ENCODE measurements around the gene METTL3. TPM values are rescaled to one million over a fixed set of nuclear protein-coding genes. Genes with fewer than 3 reads are reported as not detected.
A peak's percentile ranks its signal among the peaks of the same experiment; 100 is the strongest.
"Not testable (repeated sequence)": the region's sequence is repeated elsewhere in the genome, so short reads cannot be mapped to it uniquely, and the experiment has no call there.

Gene METTL3
- total RNA-seq: 100 to 1,000 TPM in 1 of 4 donors, 10 to 100 TPM in 3; 32.9 to 130 (median 44.3) TPM

DNA sequence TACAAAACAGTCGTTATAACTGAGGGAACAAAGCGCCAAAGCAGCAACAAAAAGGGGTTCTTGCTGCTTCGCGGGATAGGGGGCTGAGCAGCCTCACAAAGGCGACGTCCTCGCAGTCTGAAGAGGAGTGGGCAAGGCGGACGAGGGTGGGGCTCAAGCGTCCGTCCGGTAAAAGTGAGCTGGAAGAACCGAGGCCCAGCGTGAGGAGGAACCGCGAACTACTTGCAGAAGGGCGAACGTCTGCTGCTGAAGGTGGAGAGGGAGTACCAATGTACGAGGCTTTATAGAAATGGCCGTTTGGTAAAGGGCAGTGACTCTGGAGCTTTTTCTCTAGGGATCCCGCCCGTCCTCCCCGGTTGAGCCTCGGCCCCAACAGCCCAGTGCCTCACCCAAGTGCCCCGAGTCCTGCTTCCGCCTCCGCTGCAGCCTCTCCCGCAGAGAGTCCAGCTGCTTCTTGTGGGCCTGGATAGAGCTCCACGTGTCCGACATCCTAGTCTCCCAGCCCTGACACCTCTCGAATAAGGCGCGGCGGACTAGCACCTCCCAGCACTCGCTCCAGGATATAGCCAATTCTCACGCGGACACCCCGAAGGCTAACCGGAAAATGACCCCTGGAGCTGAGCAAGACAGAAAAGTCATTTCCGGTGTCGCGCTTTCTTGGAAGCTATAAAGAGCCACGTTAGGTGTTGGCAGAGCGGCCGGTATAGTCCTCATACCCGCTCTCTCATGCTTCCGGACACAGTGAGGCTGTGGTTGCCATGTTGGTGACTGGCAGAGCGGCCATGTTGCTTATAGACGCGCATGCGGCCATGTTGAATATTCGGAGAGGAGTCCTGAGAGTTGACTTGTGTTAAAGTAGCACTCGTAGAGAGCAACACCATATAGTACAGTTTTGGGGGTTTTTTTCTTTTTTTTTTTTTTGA, at the start of gene METTL3:
Gene METTL3, minus strand, starts transcription at position 606 of the 923 bp plus-strand sequence. Its CDS starts 117 bp downstream, at position 489.
- Histone ChIP-seq H3K4me3 (peak within 1 kb of the TSS; percentile 63 to 91 (median 85)), H3K27me3 (no peaks in the 10 kb centered on the region), H3K9me3 (no peaks in the 10 kb centered on the region), H3K36me3 (peaks cover 0 to 10% (median 0%) of the 10 kb centered on the region in 3 donors), H3K4me1 (peaks cover 0 to 14% (median 4%) of the 10 kb centered on the region in 4 donors), H3K27ac (peak within 1 kb of the TSS; percentile 79 to 87 (median 84))
- DNase-seq: peak; percentile 91 to 99 (median 93)
- TF ChIP-seq POLR2A (IDR thresholded peaks at IDR 0.05) (peak; percentile 14 to 51), CTCF (IDR thresholded peaks at IDR 0.05) (no peak)

GRCh38 chr14:21558703-21559170, 47.6 kb upstream of the METTL3 start:
- Histone ChIP-seq H3K27me3 (no peaks in the 10 kb centered on the region), H3K4me3 (no peak overlapping the region), H3K4me1 (peaks cover 0 to 3% (median 0%) of the 10 kb centered on the region in 4 donors), H3K36me3 (no peaks in the 10 kb centered on the region), H3K27ac (no peak overlapping the region), H3K9me3 (no peaks in the 10 kb centered on the region)
- DNase-seq: no peak
- TF ChIP-seq CTCF (IDR thresholded peaks at IDR 0.05) (no peak), POLR2A (IDR thresholded peaks at IDR 0.05) (no peak)

DNA sequence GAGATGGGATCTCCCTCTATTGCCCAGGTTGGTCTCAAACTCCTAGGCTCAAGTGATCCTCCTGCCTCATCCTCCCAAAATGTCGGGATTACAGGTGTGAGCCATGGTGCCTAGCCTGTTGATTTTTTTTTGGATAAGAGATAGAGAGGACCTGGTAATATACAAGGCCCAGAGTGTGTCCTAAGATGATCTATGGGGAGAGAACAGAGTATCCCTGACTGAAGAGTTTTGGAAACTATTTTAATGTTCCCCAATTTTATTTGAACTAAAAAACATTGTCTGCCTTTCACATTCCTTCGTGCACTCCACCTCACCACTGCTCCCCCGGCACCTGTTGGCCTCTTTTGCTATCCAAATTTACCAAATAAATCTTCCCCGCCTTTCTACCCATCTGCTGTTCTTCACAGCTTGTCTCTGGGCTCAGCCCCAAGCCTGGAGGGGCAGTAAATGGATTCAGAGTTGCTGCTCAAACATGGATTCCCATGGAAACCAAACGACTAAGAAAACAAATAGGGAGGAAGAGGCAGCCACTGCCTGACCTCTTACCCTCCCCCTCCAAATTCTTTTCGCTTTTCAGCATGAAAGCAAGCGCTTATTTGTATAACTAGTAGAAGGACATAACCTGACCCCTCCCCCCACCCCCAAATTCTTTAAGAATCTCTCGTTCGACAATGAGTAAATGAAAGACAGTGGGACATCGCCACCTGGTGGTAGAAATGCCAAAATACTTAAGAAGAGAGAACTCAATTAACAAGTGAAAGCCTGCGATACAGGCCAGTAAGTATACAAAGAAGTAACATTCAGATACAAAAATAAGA, 46.2 kb upstream of the METTL3 start:
- peak overlapping the region in 3 of 4 donors; percentile 22 to 34 (median 29) for H3K4me3 ChIP-seq
- H3K27ac ChIP-seq: peak overlapping the region in 2 of 4 donors; percentile 0 to 35
- TF ChIP-seq CTCF (IDR thresholded peaks at IDR 0.05) (peak; percentile 31 to 79 (median 72)), POLR2A (IDR thresholded peaks at IDR 0.05) (no peak)
- no peaks in the 10 kb centered on the region for H3K36me3 ChIP-seq
- no peaks in the 10 kb centered on the region for H3K9me3 ChIP-seq
- DNase-seq: peak in 2 of 3 donors; percentile 80 to 90
- peaks cover 0 to 3% (median 0%) of the 10 kb centered on the region in 4 donors for H3K4me1 ChIP-seq
- H3K27me3 ChIP-seq: no peaks in the 10 kb centered on the region

DNA sequence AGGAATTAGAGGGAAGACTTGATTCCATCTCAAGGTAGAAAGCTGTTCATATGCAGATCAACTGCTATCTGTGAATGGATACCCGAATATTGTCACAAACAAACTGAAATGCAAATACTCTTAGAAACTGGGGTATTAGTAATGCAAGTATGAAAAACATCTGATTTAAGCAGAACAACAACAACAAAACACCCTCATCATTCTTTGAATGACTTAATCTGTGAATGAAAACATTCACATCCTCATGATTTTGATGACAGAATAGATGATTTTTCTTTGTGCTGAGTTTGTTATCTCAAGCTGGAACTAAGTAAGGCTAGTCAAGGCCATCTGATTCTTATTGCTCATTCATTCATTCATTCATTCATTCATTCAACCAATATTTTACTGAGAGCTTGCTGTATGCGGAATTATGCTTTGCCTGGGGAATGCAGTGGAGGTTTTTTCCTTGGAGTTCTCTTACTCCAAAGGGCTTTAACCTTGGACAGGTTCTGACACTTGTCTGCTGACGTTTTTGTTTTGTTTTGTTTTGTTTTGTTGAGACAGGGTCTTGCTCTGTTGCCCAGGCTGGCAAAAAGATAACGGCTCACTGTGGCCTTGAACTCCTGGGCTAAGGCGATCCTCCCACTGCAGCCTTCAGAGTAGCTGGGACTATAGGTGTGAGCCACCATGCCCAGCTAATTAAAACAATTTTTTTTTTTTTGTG, 45.4 kb upstream of the METTL3 start:
- peak overlapping the region in 1 of 4 donors; percentile 35 for H3K27ac ChIP-seq
- no peaks in the 10 kb centered on the region for H3K9me3 ChIP-seq
- peaks cover 0 to 3% (median 0%) of the 10 kb centered on the region in 4 donors for H3K4me1 ChIP-seq
- no peaks in the 10 kb centered on the region for H3K27me3 ChIP-seq
- H3K4me3 ChIP-seq: no peak overlapping the region
- TF ChIP-seq POLR2A (IDR thresholded peaks at IDR 0.05) (no peak), CTCF (IDR thresholded peaks at IDR 0.05) (no peak)
- H3K36me3 ChIP-seq: no peaks in the 10 kb centered on the region
- no peak for DNase-seq

DNA sequence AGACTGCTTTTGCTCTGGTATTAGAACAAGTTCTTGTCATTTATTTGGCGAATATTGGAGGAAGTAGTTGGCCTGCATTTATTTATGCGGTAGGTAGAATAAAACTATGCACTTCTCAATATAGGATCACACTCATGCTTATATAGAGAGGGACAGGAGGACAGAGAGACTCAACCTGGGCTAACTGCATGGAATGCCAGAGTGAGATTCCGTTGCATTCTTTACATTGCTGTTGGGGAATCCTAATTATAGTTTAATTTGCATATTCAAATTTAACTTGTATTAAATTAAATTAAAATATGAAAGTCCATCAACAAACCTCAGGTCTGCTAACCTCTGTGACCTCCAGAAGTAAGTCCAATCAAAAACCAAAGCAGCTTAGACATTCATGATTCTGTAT, 42.1 kb upstream of the METTL3 start:
- no peak overlapping the region for H3K4me3 ChIP-seq
- DNase-seq: no peak
- no peaks in the 10 kb centered on the region for H3K27me3 ChIP-seq
- H3K36me3 ChIP-seq: no peaks in the 10 kb centered on the region
- H3K9me3 ChIP-seq: no peaks in the 10 kb centered on the region
- no peak overlapping the region for H3K27ac ChIP-seq
- peaks cover 0 to 3% (median 0%) of the 10 kb centered on the region in 4 donors for H3K4me1 ChIP-seq
- no peak for TF ChIP-seq POLR2A (IDR thresholded peaks at IDR 0.05)
- no peak for TF ChIP-seq CTCF (IDR thresholded peaks at IDR 0.05)

- not testable (repeated sequence) for DNase-seq, H3K4me3 ChIP-seq, H3K4me1 ChIP-seq, H3K36me3 ChIP-seq, H3K27ac ChIP-seq, H3K27me3 ChIP-seq, H3K9me3 ChIP-seq
Measured at GRCh38 chr14:21544588-21544987, 33.4 kb upstream of the METTL3 start.
